ENCODE data around the gene SLC40A1. TPM values are rescaled to one million over a fixed set of nuclear protein-coding genes. Genes with fewer than 3 reads are reported as not detected.

SLC40A1 gene
- total and polyA plus RNA-seq, 2 experiments from 2014 or later = 0.80 to 11.5 TPM

- no peaks in the 10 kb centered on the region for H3K36me3 ChIP-seq
- no peaks in the 10 kb centered on the region for H3K9me3 ChIP-seq (ENCODE audit: low read depth)
- H3K27ac ChIP-seq = no peak overlapping the region
- peaks cover 3% of the 10 kb centered on the region for H3K4me1 ChIP-seq (ENCODE audit: low read depth)
- H3K4me3 ChIP-seq = no peak overlapping the region
- no peak for DNase-seq (ENCODE audit: low read depth in 1 of 2, low spot score in 1 of 2)
- TF ChIP-seq, protein P1, sequence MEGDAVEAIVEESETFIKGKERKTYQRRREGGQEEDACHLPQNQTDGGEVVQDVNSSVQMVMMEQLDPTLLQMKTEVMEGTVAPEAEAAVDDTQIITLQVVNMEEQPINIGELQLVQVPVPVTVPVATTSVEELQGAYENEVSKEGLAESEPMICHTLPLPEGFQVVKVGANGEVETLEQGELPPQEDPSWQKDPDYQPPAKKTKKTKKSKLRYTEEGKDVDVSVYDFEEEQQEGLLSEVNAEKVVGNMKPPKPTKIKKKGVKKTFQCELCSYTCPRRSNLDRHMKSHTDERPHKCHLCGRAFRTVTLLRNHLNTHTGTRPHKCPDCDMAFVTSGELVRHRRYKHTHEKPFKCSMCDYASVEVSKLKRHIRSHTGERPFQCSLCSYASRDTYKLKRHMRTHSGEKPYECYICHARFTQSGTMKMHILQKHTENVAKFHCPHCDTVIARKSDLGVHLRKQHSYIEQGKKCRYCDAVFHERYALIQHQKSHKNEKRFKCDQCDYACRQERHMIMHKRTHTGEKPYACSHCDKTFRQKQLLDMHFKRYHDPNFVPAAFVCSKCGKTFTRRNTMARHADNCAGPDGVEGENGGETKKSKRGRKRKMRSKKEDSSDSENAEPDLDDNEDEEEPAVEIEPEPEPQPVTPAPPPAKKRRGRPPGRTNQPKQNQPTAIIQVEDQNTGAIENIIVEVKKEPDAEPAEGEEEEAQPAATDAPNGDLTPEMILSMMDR (IDR thresholded peaks at IDR 0.05; ENCODE audit: low read depth, low read length) = no peak
- H3K27me3 ChIP-seq = no peaks in the 10 kb centered on the region
These were observed 45.0 kb upstream of the SLC40A1 start for GRCh38 chr2:189625636-189626035.

DNA sequence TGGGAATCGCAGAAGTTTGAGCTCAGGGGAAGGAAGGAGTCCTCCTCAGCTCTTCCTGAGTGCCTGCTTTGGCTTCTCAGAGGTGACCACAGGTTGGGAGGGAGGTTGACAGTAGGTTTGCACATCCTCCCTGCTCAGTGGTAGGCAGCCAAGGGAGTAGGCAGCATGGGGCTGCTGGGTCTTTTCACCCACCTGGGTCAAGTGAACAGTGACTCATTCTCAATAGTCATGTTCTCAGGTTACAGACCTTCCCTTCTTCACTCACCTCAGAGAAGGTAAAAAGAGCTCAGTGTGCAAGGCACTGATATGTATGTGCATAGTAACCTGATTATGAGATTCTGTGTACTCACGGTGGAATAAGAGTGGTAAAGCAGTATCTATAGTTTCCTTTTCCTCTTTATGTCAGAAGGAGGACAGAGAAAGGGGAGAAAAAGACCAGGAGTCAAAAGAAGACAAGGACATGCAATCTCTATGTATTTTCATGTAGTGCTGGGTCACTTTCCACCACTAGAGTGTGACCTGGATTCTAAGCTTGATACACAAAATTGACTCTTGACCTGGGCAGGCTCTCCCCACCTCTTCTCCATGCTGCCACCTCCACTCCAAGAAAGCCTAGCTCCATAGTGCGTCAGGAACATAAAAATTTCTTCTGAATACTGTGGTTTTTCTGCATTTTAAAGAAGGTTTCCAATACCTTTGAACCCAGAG, 44.2 kb upstream of the SLC40A1 start:
- H3K27me3 ChIP-seq = no peaks in the 10 kb centered on the region
- no peak for DNase-seq (ENCODE audit: low read depth in 1 of 2, low spot score in 1 of 2)
- no peak overlapping the region for H3K27ac ChIP-seq

GRCh38 chr2:189623049-189623448, 42.5 kb upstream of the SLC40A1 start:
- H3K36me3 ChIP-seq = no peaks in the 10 kb centered on the region
- no peaks in the 10 kb centered on the region for H3K4me1 ChIP-seq (ENCODE audit: low read depth)
- no peak overlapping the region for H3K4me3 ChIP-seq
- H3K27ac ChIP-seq = no peak overlapping the region
- no peaks in the 10 kb centered on the region for H3K27me3 ChIP-seq
- DNase-seq (ENCODE audit: low read depth in 1 of 2, low spot score in 1 of 2) = no peak
- H3K9me3 ChIP-seq (ENCODE audit: low read depth) = no peaks in the 10 kb centered on the region
- TF ChIP-seq, protein P1 (IDR thresholded peaks at IDR 0.05; ENCODE audit: low read depth, low read length) = no peak

More for the DNA sequence above, 44.2 kb upstream of the SLC40A1 start:
- H3K4me3 ChIP-seq = no peak overlapping the region
- H3K9me3 ChIP-seq (ENCODE audit: low read depth) = no peaks in the 10 kb centered on the region
- H3K4me1 ChIP-seq (ENCODE audit: low read depth) = no peaks in the 10 kb centered on the region
- no peaks in the 10 kb centered on the region for H3K36me3 ChIP-seq
- TF ChIP-seq, protein P1 (IDR thresholded peaks at IDR 0.05; ENCODE audit: low read depth, low read length) = no peak

GRCh38 chr2:189621781-189622180, 41.2 kb upstream of the SLC40A1 start:
- no peak for DNase-seq (ENCODE audit: low read depth in 1 of 2, low spot score in 1 of 2)
- Histone ChIP-seq H3K4me3 (no peak overlapping the region), H3K4me1 (ENCODE audit: low read depth) (no peaks in the 10 kb centered on the region), H3K27ac (no peak overlapping the region), H3K27me3 (no peaks in the 10 kb centered on the region), H3K9me3 (ENCODE audit: low read depth) (no peaks in the 10 kb centered on the region), H3K36me3 (no peaks in the 10 kb centered on the region)
- TF ChIP-seq, protein P1 (IDR thresholded peaks at IDR 0.05; ENCODE audit: low read depth, low read length) = no peak

- TF ChIP-seq, protein P1 (IDR thresholded peaks at IDR 0.05; ENCODE audit: low read depth, low read length) = no peak
- no peak overlapping the region for H3K27ac ChIP-seq
- peaks cover 10% of the 10 kb centered on the region for H3K4me1 ChIP-seq (ENCODE audit: low read depth)
- no peaks in the 10 kb centered on the region for H3K9me3 ChIP-seq (ENCODE audit: low read depth)
- no peak for DNase-seq (ENCODE audit: low read depth in 1 of 2, low spot score in 1 of 2)
- no peaks in the 10 kb centered on the region for H3K27me3 ChIP-seq
- H3K4me3 ChIP-seq = no peak overlapping the region
- H3K36me3 ChIP-seq = no peaks in the 10 kb centered on the region
These were observed 37.6 kb upstream of the SLC40A1 start for GRCh38 chr2:189618197-189618596.
